Gastrocnemius medialis (tissue), 4 donors: Measurements from ENCODE around the gene MGAM2.

Source experiments
- POLR2A ChIP-seq, 2 donors: fragments of 450-650 bp; IDR thresholded peaks; one replicate each; pipeline ENCODE4 v1.6.1; 2017; ENCODE audit warnings: antibody characterized with exemption in 2 of 2, mild to moderate bottlenecking in 2 of 2, moderate library complexity in 2 of 2
- TF ChIP-seq, protein P1 (sequence below), 5 experiments: fragments of 450-650 bp in 3 of 5; fragments of 200-600 bp in 2 of 5; sonication (generic) in 2 of 5; IDR thresholded peaks in 4 of 5; conservative IDR thresholded peaks in 1 of 5; 1 replicate in 4 of 5; 2 replicates in 1 of 5; pipeline ENCODE4 v1.5.1; 2016 to 2019; ENCODE audit warnings: antibody characterized with exemption in 5 of 5, mild to moderate bottlenecking in 3 of 5, moderate library complexity in 3 of 5

GRCh38 chr7:142200206-142200605 lies 88.7 kb downstream of the MGAM2 start:
- TF ChIP-seq, protein P1, sequence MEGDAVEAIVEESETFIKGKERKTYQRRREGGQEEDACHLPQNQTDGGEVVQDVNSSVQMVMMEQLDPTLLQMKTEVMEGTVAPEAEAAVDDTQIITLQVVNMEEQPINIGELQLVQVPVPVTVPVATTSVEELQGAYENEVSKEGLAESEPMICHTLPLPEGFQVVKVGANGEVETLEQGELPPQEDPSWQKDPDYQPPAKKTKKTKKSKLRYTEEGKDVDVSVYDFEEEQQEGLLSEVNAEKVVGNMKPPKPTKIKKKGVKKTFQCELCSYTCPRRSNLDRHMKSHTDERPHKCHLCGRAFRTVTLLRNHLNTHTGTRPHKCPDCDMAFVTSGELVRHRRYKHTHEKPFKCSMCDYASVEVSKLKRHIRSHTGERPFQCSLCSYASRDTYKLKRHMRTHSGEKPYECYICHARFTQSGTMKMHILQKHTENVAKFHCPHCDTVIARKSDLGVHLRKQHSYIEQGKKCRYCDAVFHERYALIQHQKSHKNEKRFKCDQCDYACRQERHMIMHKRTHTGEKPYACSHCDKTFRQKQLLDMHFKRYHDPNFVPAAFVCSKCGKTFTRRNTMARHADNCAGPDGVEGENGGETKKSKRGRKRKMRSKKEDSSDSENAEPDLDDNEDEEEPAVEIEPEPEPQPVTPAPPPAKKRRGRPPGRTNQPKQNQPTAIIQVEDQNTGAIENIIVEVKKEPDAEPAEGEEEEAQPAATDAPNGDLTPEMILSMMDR (IDR thresholded peaks at IDR 0.05 in 4 of 5, conservative IDR thresholded peaks at IDR 0.05 in 1 of 5) = no peak
- no peak for TF ChIP-seq POLR2A (IDR thresholded peaks at IDR 0.05)
